Activated CD8-positive, alpha-beta memory T cell treated with anti-CD3 and anti-CD28 coated beads, Interleukin-2, amount 50 U/mL, for 24 hours (primary cell): Measurements from ENCODE around the gene NECTIN1.

Experiments used
- DNase-seq: peaks from one replicate; pipeline ENCODE4 v3.0.0-alpha.2; 2020; ENCODE audit errors: extremely low read depth

NECTIN1 gene

GRCh38 chr11:119712459-119713358 lies 16.3 kb downstream of the NECTIN1 start:
- DNase-seq, result no peak

DNA sequence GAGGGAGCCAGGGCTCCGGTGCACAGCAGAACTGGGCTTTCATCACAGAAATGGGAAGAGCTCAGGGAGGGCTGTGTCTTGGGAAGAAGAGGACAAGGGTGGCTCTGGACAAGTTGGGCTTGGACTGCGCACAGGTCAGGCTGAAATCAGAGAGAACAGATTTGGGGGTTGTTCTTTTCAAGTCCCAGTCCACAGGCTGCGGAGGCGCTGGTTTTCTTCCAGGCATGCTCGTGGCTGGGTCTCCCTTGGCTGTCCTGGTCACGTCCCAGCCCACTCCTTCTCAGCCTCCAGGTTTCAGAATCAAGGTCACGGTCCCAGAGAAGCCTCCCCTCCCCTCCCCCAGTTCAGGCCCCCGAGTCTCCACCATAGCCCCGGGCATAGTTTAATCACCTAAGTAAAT lies 17.0 kb downstream of the NECTIN1 start:
- DNase-seq, result no peak

DNA sequence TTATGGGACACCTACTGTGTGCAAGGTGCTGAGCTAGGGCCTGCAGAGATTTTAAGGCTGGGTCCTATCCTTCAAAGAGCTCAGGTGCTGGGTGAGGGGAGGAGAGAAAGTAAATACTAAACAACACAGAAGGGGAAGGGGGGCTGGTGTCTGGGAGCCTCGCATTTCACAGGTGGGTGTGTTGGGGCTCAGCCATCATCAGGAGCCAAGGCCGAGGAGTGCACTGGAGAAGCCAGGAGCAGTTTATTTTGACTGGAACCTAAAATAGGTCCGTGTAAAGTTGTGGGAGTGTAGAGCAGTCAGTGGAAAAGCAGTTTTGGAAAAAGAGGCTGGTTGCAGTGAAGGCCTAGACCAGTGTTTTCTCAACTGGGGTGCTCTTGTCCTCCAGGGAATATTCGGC lies 17.5 kb downstream of the NECTIN1 start:
- DNase-seq, result no peak

- DNase-seq, result no peak
Measured at GRCh38 chr11:119710417-119710816, 18.6 kb downstream of the NECTIN1 start.

DNA sequence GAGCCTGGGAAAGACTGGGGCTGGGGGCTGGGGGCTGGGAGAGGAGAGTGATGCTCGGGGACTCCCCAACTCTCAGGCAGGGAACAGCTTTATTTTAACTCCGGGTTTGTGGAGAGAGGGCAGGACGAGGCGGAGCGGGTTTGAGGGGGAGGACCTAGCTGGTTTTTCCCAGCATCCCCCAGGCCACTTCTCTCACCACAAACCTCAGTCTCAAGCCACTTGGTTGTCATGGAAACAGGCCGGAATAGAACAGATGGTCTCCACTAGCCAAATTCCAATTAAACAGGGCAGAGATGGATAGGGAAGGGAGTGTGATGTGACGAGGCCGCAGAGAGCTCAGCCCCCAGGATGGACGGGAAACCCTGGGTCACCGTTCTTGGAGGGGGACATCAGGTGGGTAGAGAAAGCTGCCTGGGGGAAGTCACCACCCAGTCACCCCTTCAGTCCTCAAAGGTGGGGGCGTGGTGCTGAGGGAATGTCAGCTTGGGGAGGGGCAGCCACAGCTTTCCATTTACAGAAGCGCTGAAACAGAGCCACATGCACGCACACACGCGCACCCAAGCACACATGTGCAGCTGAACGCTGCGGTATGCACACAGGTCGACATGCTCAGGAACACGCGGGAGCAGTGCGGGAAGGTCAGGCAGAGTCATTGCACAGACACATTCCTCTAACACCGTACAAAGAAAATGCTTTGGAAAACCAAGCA lies 19.2 kb downstream of the NECTIN1 start:
- no peak for DNase-seq

GRCh38 chr11:119709171-119709570 lies 19.8 kb downstream of the NECTIN1 start:
- DNase-seq, result no peak

- no peak for DNase-seq
Measured at GRCh38 chr11:119708384-119708783, 20.6 kb downstream of the NECTIN1 start.

DNA sequence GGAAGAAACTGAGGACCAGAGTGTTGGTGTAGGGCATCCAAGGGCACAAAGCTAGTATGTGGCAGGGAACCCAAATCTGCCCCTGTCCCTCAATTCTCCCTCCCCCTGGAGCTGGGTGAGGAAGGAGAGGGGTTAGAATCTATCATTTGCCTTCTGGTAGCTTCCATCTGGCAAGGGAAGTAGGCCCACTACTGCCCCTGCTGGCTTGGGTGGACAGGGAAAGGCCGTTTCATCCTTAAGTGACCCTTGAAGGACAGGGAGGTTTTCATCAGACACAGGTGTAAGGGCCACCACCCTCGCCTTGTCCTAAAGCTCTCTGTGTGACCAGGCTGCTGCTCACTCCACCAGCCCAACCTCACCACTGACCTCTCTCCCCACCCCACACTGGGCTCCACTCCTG lies 22.1 kb downstream of the NECTIN1 start:
- DNase-seq, result no peak

- DNase-seq, result no peak
Measured at GRCh38 chr11:119706029-119706428, 23.0 kb downstream of the NECTIN1 start.

DNA sequence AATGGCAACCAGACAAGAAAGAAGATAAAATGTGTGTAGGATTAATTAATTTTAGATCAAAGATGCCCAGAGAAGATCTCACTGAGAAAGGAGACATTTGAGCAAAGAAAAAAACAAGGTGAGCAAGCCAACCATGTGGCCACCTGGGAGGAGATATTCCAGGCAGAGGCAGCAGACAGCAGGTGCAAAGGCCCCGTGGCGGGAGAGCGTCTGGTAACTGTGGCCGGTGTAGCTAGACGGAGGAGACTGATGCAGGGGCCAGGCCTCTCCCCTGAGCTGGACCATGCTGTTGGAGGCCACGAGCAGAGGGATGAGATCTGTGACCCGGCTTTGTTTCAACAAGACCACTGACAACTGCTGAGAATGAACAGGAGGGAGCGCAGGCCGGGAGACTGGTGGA lies 23.6 kb downstream of the NECTIN1 start:
- no peak for DNase-seq

- DNase-seq, result no peak
Measured at GRCh38 chr11:119704849-119705248, 24.2 kb downstream of the NECTIN1 start.

DNA sequence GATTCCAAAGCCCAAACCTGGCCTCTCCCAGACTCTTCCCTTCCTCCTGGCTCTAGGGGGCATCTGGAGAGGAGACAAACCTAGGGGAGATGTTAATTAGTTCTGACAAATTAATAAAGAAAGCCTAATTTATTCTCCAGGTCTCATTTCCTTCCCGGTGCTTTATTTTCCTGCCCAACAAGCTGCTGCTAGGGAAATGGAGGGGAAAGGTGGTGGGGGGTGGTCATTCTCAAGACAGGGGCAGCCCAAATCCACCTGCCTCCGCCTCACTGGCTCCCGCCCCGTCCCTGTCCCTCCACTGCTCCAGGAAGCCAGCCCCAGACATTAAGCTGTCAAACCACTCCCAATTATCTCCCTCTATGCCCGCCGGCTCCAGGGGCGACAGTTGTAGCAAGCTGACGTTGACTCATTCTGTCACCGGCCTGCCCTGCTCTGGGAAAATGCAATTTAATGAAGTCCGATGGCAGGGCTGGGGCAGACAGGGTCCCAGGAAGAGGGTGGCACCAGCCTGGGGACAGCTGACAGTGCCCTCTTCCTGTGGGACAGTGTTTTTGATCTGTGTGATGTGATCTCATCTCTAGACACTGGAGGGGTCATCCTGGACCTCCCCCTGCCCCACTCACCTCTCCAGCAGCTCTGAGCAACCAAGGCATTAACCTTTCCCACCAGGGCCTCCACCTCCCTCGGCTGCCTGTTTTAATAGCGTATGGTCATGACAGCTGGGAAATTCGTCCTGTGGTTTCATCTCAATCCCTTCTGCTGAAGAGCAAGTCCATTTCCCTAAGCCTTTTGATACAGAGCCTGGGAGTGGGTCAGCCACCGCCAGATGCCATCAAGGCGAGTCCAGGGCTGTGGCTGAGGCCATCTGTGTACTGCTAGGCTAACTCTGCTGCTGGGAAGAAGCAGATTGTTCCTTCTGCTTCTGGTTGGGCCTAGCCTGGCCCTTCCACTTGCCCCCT lies 27.1 kb downstream of the NECTIN1 start:
- DNase-seq, result no peak

GRCh38 chr11:119700536-119701346 lies 28.3 kb downstream of the NECTIN1 start:
- no peak for DNase-seq

- DNase-seq, result no peak
Measured at GRCh38 chr11:119700030-119700429, 29.0 kb downstream of the NECTIN1 start.

GRCh38 chr11:119699227-119699626 lies 29.8 kb downstream of the NECTIN1 start:
- no peak for DNase-seq

DNA sequence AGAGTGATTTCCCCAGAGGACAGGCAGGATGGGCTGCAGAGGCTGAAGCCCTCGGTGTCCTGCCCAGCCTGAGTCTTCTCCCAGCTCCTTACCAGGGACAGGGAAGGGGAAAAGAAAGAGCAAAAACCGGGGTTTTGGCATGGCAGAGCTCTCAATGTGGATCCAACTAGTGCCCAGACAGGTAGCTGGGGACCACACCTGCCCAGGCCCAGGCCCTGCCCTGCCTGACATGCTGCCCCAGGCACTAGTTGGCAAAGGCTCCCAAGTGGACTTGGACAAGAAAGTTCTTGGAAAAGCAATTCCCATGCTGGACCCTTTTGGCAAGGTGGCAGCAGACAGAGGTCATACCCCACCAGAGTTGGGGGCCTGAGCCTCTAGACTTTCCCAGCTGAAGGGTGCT lies 31.1 kb downstream of the NECTIN1 start:
- DNase-seq, result no peak

GRCh38 chr11:119697445-119697844 lies 31.6 kb downstream of the NECTIN1 start:
- DNase-seq, result no peak

DNA sequence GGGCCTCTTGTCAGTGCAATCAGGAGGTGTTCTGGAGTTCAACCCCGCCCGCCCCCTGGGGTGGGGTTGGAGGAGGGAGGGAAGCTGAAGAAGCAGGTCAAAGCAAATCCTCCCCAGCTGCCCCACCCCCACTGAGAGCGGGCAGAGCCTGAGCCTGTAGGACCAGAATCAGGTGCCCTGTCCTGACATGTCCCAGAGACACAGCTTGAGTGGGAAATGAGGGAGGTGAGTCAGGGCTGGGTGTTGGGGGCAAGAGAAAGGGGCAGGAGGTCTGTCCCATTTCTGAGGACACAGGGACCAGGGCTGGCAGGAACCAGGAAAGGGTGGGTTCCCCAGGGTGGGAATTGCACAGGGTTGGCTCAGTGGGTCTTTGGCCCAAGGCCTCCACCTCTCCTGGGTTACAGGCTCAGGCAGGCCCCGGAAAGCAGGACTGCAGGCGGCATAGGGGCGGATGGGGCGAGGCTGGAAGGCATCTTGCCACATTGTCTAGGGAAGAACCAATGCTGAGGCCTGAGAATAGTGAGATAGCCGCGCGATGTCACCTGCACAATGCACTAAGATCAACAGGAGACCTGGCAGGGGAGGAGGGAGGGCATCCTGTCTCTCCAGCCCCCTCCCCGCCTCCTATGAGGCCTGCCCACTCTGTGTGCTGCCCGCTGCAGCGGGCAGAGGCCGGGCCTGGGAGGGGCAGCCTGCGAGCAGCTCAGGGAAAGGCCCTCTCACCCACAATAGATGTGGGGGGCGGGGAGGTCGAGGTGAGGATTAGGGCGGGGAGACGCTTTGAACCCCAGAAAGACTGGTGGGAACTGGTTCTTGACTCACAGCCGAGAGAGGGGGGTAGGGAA lies 32.4 kb downstream of the NECTIN1 start:
- no peak for DNase-seq

DNA sequence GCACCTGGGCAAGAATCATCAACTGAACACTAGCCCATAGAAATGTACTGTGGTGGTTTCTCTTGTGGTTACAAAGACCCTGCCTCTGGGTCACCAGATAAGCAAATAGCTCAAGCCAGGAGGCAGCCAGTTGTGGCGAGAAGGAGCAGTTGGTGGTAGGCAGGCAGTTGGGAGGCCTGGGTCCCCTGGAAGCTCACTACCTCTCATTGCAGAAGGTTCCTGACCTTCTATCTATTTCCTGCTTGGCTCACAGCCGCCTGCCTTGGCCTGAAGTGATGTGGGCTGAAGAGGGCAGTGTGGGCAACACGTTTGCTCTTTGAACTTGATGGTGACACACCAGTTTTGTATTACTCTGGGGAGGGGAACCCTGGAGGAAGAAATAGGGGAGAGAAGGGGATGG lies 34.7 kb downstream of the NECTIN1 start:
- no peak for DNase-seq

GRCh38 chr11:119693253-119693815 lies 35.7 kb downstream of the NECTIN1 start:
- no peak for DNase-seq
